Endometrial microvascular endothelial cells (primary cell): ENCODE data around the gene KDM2B. TPM values are rescaled to one million over a fixed set of nuclear protein-coding genes. Genes with fewer than 3 reads are reported as not detected.

Source experiments
- in situ Hi-C: cut with HindIII; loops from 2 replicates; pipeline ENCODE4 v1.10.0; 2017; ENCODE audit warnings: low sequenced_read_pairs, low pct_unique_long_range_greater_than_20kb; ENCODE audit errors: inconsistent ontology term
- total RNA-seq: library from RNA; depleted of rRNA; stranded (reverse); fragments of >200 nt; gene quantifications from one replicate; pipeline ENCODE4 v1.2.3, GENCODE V29; 2015; ENCODE audit errors: inconsistent ontology term

KDM2B gene
- total RNA-seq, 1 donor from 2014 or later: 25.6 TPM

DNA sequence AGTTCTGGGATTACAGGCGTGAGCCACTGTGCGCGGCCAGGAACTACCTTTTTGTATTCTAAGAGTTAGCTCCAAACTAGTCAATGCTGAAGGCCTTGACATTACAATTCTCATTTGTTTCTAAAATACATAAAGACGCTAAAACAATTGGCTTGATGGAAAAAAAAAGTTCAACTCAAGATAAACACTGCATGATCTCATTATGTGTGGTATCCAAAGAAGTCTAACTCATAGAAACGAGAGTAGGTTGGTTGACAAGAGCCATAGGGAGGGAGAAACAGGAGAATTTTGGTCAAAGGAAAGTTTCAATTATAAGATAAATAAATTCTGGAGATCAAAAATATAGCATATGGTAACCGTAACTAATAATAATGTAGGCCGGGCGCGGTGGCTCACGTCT is 200.9 kb downstream of the KDM2B start:
- in situ Hi-C loops: no loop called here

Other genes with a start within 250 kb of the KDM2B start
- 187 TPM for gene ANAPC5, start 228.6 kb downstream of the KDM2B start, total RNA-seq
- 65.5 TPM for gene RNF34, start 180.9 kb downstream of the KDM2B start, total RNA-seq
- gene ORAI1, start 45.5 kb upstream of the KDM2B start, total RNA-seq: 46.9 TPM
- gene MORN3, start 88.6 kb upstream of the KDM2B start, total RNA-seq: 0.19 TPM
- gene TMEM120B, start 131.7 kb upstream of the KDM2B start, total RNA-seq: 9.8 TPM
- 14.6 TPM for gene RHOF, start 212.7 kb upstream of the KDM2B start, total RNA-seq
- 5.8 TPM for gene SETD1B, start 223.0 kb upstream of the KDM2B start, total RNA-seq